K562 (cell line): ENCODE measurements around the gene ZNF778. TPM values are rescaled to one million over a fixed set of nuclear protein-coding genes. Genes with fewer than 3 reads are reported as not detected.

Experiments
- HDAC6 ChIP-seq: IDR thresholded peaks from 2 replicates; pipeline ENCODE4 v1.6.1; 2012; ENCODE audit warnings: low read depth, mild to moderate bottlenecking, control low read depth, inconsistent platforms, low read length, moderate library complexity
- MTA1 ChIP-seq: fragments of 450-650 bp; IDR thresholded peaks from 2 replicates; pipeline ENCODE4 v1.6.1; 2017; ENCODE audit warnings: borderline replicate concordance
- MTA3 ChIP-seq: fragments of 450-650 bp; formaldehyde crosslinking; IDR thresholded peaks from 2 replicates; pipeline ENCODE4 v1.6.1; 2017; ENCODE audit warnings: mild to moderate bottlenecking, borderline replicate concordance
- MTF1 ChIP-seq: fragments of 250-450 bp; sonication (Bioruptor Pico); IDR thresholded peaks from 2 replicates; pipeline ENCODE4 v1.9.0; 2021; ENCODE audit warnings: moderate library complexity, mild to moderate bottlenecking, inconsistent platforms, borderline replicate concordance
- NFIC ChIP-seq: fragments of 450-650 bp; IDR thresholded peaks from 2 replicates; pipeline ENCODE4 v1.6.1; 2017; ENCODE audit warnings: mild to moderate bottlenecking, inconsistent platforms
- SMARCA4 ChIP-seq: fragments of 450-650 bp; IDR thresholded peaks from 2 replicates; pipeline ENCODE4 v1.6.1; 2016
- TOE1 ChIP-seq, 2 experiments: fragments of 450-650 bp in 1 of 2; sonication (generic) in 1 of 2; formaldehyde crosslinking in 1 of 2; IDR thresholded peaks; 2 replicates each; pipeline versions ENCODE4 v1.7.1 to v1.8.0; 2016 to 2022; ENCODE audit warnings: borderline replicate concordance in 2 of 2, mild to moderate bottlenecking in 2 of 2, antibody characterized with exemption in 1 of 2, inconsistent platforms in 1 of 2, low read depth in 1 of 2, missing genetic modification reagents in 1 of 2, moderate library complexity in 1 of 2
- ZKSCAN3 ChIP-seq: fragments of 250-450 bp; sonication (Bioruptor Pico); IDR thresholded peaks from 2 replicates; pipeline ENCODE4 v1.4.0; 2020
- ZNF347 ChIP-seq: fragments of 450-650 bp; formaldehyde crosslinking; IDR thresholded peaks from 2 replicates; pipeline ENCODE4 v1.4.0; 2020; ENCODE audit warnings: low read depth, mild to moderate bottlenecking, moderate library complexity
- polyA plus RNA-seq, 8 experiments: library from polyadenylated mRNA; depleted of rRNA in 4 of 8; stranded (reverse) in 5 of 8; unstranded in 3 of 8; fragments of >200 nt; fragmentation: Nextera tagmentation in 2 of 8; fragmentation: Illumina TruSeq in 1 of 8; extraction: Ambion mirVana in 2 of 8; extraction: Trizol in 1 of 8; gene quantifications; 2 replicates each; pipeline versions ENCODE4 v1.2.1 to v1.2.3, GENCODE V29; 2011 to 2014; ENCODE audit warnings: inconsistent platforms in 1 of 8, missing spikeins in 1 of 8
- total RNA-seq, 7 experiments: library from RNA; depleted of rRNA in 6 of 7; stranded (reverse); fragments of >200 nt in 6 of 7; fragmentation: Illumina TruSeq in 2 of 7; extraction: Trizol in 2 of 7; gene quantifications; 2 replicates each; pipeline versions ENCODE4 v1.2.1 to v1.2.3, GENCODE V29; 2011 to 2021; ENCODE audit warnings: low replicate concordance in 1 of 7
- TF ChIP-seq, protein P1 (sequence below): fragments of 250-450 bp; sonication (Bioruptor Pico); IDR thresholded peaks from 2 replicates; pipeline ENCODE4 v1.5.0; 2021; ENCODE audit warnings: mild to moderate bottlenecking, moderate library complexity
- TF ChIP-seq, protein P2 (sequence below): sonication (generic); formaldehyde crosslinking; IDR thresholded peaks from 2 replicates; pipeline ENCODE4 v1.8.0; 2022; ENCODE audit warnings: mild to moderate bottlenecking, low read depth, missing genetic modification reagents
- TF ChIP-seq, protein P3 (sequence below): sonication (generic); formaldehyde crosslinking; IDR thresholded peaks from 2 replicates; pipeline ENCODE4 v1.8.1; 2023; ENCODE audit warnings: mild to moderate bottlenecking, missing genetic modification reagents
- TF ChIP-seq, protein P4 (sequence below): fragments of 450-650 bp; formaldehyde crosslinking; IDR thresholded peaks from 2 replicates; pipeline ENCODE4 v1.4.0; 2020; ENCODE audit warnings: mild to moderate bottlenecking, moderate library complexity
- TF ChIP-seq, protein P5 (sequence below): fragments of 150-350 bp; conservative IDR thresholded peaks from 2 replicates; pipeline ENCODE4 v1.6.1; 2014; ENCODE audit warnings: low read length

Gene ZNF778
- total and polyA plus RNA-seq, 9 of the 15 experiments (the other 6 are each of a cell fraction or from before 2014, with no cell fraction given), result 0.70 to 60.6 (median 7.5) TPM

DNA sequence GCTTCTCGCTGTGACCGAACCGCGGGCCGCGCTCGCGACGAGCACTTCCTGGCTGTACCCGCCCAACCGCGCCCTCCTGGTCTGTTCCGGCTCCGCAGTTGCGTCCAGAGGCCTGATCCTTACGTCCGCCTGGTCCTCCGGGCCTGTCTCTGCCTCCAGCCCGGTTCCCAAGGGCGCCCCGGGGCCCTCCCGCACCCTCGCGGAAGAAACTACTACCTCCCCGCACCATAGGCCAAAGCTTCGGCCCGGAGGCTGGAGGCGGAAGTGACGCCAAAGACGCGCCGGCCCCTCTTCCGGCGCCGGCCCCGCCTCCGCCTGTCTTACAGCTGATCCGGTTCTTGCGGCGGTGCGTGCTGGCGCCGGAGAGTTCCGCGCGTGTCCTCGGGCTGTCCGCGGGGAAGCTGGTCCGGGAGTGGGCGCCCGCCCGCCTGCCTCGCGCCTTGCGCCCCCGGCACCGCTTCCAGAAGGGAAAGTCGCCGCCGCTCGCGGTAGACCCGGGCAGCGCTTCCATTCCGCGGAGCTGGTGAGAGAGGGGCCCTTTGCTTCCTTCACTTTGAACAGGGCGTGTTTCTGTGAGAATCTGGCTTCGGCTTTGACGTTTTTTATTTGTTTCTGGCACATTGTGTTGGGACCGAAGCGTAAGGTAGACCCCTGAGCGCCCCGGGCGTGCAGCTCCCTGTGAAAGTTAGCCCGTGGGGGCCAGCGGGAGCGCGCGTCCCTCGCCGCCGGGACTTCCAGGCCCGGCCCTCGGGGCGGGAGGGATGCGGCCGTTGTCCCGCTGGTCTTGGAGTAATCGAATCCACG lies at the start of gene ZNF778 (continued):
- TF ChIP-seq, protein P1, sequence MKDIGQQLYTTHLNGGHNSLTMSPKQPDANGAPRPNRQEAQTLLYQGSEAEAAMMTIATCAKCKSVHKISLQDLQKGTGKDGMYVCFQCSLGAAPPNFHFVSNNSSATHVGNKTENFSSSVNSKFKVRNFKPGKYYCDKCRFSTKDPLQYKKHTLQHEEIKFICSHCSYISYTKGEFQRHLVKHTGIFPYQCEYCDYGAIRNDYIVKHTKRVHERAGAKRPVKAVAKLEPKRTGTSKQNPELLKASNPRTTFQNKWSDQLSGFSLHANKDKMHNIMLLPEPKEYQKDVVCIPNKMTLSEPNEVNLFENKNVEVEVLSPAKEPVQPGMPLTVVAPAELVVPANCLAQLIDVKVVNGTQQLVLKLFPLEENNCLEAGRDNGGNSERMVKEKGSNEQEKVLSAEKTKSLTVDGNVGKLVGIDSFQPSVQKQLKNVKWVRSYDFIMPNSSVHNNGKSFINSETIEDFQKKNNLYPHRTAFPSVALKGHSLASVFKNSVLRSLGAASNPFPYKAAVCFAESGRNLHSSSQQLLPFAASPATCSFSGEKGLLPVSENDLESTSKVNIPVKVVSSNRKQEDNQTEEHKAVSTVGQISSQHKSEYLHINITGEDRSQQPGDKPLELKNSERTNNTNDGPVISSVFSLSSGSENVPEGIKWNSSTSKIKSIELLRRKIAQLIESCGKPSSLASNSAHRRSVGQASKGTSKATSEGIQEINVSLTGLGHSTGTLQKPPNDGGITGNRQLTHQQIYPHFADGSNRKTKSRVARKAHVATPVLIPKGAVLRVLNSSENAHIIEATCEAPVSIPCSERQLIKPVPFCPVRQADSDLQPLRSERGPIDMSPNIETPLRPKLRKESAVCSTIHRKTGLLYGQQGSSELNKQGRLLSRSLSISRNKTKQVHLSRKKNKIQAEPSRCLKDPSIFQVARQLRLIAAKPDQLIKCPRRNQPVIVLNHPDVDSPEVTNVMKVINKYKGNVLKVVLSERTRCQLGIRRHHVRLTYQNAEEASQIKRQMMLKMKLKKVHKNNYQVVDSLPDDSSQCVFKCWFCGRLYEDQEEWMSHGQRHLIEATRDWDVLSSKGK, result no peak
- TF ChIP-seq, protein P2, sequence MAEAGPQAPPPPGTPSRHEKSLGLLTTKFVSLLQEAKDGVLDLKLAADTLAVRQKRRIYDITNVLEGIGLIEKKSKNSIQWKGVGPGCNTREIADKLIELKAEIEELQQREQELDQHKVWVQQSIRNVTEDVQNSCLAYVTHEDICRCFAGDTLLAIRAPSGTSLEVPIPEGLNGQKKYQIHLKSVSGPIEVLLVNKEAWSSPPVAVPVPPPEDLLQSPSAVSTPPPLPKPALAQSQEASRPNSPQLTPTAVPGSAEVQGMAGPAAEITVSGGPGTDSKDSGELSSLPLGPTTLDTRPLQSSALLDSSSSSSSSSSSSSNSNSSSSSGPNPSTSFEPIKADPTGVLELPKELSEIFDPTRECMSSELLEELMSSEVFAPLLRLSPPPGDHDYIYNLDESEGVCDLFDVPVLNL, result no peak
- TF ChIP-seq, protein P3, sequence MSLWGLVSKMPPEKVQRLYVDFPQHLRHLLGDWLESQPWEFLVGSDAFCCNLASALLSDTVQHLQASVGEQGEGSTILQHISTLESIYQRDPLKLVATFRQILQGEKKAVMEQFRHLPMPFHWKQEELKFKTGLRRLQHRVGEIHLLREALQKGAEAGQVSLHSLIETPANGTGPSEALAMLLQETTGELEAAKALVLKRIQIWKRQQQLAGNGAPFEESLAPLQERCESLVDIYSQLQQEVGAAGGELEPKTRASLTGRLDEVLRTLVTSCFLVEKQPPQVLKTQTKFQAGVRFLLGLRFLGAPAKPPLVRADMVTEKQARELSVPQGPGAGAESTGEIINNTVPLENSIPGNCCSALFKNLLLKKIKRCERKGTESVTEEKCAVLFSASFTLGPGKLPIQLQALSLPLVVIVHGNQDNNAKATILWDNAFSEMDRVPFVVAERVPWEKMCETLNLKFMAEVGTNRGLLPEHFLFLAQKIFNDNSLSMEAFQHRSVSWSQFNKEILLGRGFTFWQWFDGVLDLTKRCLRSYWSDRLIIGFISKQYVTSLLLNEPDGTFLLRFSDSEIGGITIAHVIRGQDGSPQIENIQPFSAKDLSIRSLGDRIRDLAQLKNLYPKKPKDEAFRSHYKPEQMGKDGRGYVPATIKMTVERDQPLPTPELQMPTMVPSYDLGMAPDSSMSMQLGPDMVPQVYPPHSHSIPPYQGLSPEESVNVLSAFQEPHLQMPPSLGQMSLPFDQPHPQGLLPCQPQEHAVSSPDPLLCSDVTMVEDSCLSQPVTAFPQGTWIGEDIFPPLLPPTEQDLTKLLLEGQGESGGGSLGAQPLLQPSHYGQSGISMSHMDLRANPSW (CRISPR knock-in tag), result peak; percentile 42; the same call in 1 of the 2 replicates
- TF ChIP-seq MTA3 (peak; percentile 87; the same call in 1 of the 2 replicates), NFIC (no peak), ZKSCAN3 (CRISPR knock-in tag) (no peak), SMARCA4 (no peak), MTF1 (no peak), ZNF347 (CRISPR knock-in tag) (no peak), MTA1 (peak; percentile 97), TOE1 (IDR thresholded peaks at IDR 0.05; ENCODE audit: borderline replicate concordance) (peak; percentile 47; the same call in 1 of the 2 replicates), TOE1 (CRISPR knock-in tag; IDR thresholded peaks at IDR 0.05; ENCODE audit: borderline replicate concordance, low read depth) (no peak), HDAC6 (no peak)
- TF ChIP-seq, protein P4, sequence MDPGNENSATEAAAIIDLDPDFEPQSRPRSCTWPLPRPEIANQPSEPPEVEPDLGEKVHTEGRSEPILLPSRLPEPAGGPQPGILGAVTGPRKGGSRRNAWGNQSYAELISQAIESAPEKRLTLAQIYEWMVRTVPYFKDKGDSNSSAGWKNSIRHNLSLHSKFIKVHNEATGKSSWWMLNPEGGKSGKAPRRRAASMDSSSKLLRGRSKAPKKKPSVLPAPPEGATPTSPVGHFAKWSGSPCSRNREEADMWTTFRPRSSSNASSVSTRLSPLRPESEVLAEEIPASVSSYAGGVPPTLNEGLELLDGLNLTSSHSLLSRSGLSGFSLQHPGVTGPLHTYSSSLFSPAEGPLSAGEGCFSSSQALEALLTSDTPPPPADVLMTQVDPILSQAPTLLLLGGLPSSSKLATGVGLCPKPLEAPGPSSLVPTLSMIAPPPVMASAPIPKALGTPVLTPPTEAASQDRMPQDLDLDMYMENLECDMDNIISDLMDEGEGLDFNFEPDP, result no peak
- TF ChIP-seq, protein P5, sequence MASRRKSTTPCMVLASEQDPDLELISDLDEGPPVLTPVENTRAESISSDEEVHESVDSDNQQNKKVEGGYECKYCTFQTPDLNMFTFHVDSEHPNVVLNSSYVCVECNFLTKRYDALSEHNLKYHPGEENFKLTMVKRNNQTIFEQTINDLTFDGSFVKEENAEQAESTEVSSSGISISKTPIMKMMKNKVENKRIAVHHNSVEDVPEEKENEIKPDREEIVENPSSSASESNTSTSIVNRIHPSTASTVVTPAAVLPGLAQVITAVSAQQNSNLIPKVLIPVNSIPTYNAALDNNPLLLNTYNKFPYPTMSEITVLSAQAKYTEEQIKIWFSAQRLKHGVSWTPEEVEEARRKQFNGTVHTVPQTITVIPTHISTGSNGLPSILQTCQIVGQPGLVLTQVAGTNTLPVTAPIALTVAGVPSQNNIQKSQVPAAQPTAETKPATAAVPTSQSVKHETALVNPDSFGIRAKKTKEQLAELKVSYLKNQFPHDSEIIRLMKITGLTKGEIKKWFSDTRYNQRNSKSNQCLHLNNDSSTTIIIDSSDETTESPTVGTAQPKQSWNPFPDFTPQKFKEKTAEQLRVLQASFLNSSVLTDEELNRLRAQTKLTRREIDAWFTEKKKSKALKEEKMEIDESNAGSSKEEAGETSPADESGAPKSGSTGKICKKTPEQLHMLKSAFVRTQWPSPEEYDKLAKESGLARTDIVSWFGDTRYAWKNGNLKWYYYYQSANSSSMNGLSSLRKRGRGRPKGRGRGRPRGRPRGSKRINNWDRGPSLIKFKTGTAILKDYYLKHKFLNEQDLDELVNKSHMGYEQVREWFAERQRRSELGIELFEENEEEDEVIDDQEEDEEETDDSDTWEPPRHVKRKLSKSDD, result no peak
